ENCODE measurements around the gene PLEKHG2.

Gene PLEKHG2

DNA sequence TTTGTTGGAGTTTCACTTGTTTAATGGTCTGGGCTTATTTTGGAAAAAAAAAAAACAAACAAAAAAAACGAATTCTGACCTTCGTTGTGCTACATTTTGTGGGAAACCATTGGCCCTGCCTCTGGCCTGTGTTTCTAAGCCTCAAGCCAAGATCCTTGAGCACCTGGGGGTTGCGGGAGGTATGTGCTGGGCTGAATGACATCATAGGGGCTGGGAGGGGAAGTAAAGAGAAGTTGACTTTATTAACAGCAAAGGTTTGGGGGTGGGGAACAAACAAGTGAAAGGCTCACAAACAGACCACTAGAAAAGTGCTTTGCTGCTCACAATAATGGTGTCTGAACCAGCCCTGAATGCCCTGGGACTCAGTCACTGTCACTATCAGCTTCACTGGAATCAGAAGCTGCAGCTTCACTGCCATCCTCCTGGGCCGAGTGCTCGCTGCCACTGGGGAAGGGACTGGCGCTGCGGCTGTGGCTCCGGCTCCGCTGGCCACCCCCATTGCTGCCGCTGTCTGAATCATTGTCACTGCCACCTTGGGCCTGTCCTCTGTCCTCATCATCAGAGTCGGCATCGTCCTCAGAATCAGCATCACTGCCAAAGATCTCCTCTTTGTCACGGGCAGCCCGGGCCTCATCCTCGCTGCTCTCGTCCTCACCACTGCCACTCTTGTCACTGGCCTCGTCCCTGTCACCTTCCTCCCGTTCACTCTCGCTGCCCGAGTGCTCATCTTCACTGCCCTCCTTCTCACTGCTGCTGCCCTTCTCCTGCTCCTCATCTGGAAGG, 26.6 kb upstream of the PLEKHG2 start:
- DNase-seq (ENCODE audit: low read depth) = no peak

DNA sequence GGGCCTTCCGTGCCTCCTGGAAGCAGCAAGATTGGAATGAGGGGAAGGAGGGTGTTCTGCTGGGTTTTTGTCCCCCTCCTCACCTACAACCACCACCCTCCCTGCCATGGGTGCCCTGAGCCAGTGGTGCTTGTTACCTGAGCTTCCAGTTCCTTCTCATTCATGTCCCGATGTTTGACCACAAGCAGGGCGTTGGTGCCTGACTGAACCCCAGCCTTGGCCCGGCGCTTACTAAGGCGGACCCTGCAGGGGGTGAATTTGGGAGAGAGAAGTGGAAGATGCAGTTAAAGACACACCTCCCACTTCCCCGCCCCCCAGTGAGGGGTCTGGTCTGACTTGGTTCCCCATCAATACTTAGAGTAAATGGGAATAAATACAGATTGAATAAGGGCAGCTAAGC, 25.9 kb upstream of the PLEKHG2 start:
- DNase-seq (ENCODE audit: low read depth) = no peak

DNA sequence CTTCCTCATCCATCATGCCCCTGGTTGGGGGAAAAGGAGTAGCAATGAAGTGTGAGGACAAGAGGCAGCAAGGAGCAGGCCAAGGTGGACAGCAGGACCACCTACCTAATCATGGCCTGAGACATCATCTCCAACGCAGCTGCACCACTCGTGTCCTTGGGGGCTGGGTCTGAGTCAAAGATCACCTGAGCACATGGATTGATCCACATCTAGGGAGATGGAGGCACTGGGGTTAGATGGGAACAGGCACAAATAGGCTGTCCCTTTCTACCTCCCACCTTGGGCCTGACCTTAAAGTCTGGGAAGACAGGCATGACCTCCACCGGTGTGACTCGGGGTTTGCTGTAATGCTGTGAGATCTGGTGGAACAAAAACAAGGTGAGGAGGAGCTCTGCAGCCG, 23.8 kb upstream of the PLEKHG2 start:
- DNase-seq (ENCODE audit: low read depth) = no peak

DNA sequence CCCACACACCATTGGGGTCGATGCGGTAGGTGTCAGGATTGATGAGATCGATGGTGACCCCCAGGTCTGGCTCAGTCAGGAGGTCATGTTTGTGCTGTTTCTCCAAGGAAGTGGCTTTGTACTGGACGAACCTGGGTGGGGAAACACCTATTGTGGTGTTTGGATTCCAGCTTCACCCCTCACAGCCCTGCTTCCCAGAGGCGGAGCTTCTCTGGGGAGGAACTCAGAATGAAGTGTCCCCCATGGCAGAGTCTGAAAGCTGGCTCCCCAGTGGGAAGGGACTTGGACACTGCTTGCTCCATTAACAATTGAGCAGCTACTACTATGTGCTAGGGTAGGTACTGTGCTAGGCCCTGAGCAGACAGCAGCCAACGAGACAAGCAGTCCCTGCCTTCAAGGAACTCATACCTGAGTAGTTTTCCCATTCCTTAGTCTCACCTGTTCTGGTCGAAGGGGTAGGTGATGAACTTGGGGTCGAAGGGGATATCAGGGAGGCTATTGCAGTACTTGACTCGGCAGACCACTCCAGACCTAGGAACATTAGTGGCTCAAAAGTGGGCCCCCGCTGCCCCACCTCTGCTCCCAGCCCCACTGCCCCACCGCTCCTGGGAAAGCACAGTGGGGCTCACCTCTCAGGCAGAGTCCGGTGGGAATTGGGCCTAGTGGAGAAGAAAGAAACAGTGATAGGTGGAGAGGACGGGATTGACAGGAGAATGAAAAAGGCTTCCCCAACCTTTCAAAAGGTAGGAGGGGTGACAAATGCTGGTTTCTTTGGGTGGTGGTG, 22.6 kb upstream of the PLEKHG2 start:
- DNase-seq (ENCODE audit: low read depth) = no peak

DNA sequence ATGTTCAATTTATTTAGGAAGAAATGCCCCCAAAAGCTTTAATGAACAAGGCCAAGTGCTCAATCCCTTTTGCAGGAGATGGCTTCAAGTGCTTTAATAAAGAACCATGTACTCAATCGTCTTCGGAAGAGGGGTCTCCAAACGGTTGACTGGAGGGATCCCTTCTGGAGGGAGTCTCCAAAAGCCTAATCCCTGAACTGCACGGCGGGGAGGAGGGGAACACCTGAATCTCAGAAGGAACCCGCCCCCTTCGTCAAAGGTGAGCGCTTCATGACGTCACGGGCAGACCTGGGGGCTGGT, 22.1 kb upstream of the PLEKHG2 start:
- DNase-seq (ENCODE audit: low read depth) = no peak

DNA sequence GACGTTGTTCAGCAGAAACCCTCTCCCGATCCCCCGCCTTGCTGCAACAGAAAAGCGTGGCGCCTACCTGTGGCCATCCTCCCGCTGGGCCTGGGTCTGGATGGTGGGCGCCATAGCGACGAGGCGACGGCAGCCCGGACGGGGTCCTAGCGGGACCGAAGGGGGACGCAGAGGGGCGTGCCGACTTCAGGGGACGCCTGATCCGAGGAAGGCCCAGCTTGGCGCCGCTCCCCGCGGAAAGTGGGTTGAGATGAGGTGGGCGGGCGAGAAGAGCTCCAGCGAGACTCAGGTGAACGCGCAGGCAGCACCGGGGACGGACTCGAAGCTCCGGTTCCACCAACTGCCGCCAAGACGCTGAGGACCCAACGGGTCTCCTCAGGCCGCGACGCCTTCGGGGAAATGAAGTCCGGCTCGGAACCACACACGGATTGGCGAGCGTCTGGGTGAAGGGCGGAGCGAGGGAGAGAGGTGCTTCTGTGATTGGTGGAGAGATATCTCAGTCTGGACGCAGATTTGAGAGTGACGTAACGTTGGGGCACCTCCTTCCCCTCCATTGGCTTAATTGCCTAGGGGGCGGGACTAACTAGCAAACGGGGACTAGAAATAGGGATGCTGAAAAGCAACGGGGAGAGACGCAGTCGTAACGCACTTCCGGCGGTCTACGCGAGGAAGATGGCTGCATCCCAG, 21.6 kb upstream of the PLEKHG2 start, which contains the start of the genes MED29 and PAF1:
MED29 (plus strand) TSS at position 628 of the 687 bp plus-strand sequence; CDS start at position 673, 45 bp downstream.
PAF1 (minus strand) TSS at position 356 of the 687 bp plus-strand sequence; CDS start at position 114, 242 bp downstream.
- DNase-seq (ENCODE audit: low read depth) = peak; percentile 100

DNA sequence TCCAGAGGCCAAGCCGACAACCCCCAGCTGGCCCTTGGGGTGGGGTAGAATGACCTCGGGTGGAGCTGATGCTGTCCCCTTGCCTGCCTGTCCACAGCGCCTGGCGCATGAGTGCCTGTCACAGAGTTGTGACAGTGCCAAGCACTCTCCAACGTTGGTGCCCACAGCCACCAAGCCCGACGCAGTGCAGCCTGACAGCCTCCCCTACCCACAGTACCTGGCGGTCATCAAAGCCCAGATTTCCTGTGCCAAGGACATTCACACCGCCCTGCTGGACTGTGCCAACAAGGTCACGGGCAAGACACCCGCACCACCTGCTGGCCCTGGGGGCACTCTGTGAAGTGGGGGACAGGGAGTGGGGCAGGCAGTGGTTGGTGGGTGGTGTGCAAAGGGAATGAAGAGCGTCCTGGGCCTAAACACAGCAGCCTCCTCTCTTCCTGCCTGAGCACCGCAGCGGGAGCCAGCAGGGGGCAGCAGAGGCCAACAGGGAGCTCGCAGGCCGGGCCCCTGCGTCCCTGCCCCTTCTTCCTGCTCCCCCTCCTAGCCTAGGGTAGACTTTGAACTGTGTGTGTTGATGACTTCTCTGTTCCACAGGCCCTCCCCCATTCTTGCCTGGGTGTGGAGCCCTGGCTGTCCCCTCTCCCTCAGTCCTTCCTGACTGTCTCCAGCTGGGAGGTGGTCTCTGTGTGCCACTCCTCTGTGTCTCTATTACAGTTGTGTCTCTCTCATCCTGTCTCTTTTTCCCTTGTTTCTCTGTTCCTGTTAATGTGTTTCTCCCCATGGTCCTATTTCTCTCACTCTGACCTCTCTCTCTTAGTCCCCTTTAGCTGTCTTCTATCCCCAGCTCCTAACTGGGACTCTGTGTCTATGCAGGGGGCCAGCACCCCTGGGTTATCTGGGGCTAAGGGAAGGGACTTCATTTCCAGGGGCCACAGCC, 14.8 kb upstream of the PLEKHG2 start:
- DNase-seq (ENCODE audit: low read depth) = peak; percentile 84

DNA sequence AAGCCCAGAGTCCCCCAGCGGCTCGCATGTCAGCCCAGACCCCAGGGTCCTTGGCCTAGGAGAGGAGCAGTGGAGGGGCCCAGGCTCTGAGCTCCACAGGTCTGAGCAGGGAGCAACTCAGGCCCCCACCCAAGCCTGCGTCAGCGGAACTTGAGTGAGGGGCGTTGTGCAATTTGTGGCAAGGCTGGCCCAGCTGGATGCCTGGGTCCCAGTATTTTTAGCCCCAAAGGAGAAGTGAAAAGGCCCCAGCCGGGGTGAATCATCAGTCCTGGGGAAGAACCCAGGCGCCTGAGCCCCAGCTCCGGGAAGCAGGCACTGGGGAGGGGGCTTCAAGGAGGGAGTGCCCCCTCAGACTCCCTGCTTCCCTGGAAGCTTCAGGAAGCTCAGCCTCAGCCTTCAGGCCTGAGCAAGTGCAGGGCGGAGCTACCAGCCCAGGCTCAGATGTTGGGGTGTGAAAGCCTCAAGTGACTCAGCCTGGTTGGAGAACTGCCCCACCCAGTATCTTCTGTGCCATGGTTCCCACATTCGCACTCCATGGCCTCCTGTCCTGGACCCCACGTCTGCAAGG, 14.1 kb upstream of the PLEKHG2 start:
- peak; percentile 88 for DNase-seq (ENCODE audit: low read depth)

DNA sequence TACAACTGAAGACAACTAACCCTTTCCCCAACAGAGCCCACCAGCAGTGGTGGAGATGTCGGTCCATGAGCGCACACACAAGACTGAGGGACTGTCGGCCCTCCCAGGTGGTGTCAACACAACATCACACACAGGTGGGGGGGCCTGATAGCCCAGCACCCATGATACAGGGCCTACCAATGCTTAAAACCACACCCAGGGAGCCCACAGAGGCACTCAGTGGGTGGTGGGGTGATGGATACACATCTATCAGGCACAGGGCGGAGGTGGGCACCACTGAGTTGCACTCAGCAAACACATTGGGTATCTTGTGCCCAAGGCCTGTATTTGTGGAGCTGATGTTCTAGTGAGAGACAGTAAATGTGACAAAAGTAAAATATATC, 12.8 kb upstream of the PLEKHG2 start:
- no peak for DNase-seq (ENCODE audit: low read depth)

DNA sequence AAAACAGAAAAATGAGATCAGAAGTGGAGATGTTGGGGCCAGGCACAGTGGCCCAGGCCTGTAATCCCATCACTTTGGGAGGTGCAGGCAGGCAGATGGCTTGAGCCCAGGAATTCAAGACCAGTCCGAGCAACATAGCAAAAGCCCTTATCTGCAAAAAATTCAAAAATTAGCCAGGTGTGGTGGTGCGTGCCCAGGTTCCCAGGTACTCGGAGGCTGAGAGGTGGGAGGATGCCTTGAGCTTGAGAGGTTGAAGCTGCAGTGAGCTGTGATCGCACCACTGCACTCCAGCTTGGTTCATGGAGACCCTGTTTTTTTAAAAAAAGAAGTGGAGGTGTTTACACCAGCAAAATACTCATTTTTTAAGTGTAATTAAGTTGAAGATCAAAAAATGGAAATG, 12.4 kb upstream of the PLEKHG2 start:
- DNase-seq (ENCODE audit: low read depth) = no peak

DNA sequence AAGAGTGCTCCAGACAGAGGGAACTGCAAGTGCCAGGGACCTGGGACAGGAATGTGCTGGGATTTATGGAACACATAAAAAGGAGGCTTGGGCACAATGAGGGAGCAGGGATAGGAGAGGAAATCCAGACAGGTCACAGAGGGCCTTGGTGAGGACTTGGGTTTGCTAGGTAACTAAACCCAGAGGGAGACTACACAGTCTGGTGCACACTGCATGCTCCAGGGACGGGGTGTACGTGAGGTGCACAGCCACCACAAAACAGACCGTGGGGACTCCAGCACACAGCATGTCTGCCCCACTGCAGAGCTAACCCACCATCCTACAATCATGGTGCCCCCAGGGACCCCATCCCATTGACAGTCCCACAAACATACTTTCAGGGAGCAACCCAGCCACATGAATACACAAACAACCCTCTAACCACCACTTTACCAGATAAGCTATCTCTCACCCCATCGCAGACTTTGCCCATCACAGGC, 11.4 kb upstream of the PLEKHG2 start:
- DNase-seq (ENCODE audit: low read depth) = peak; percentile 19

GRCh38 chr19:39401549-39402345, 10.7 kb upstream of the PLEKHG2 start:
- DNase-seq (ENCODE audit: low read depth) = peak; percentile 65

- DNase-seq (ENCODE audit: low read depth) = peak; percentile 96
Measured at GRCh38 chr19:39402346-39403300, 9.8 kb upstream of the PLEKHG2 start.

- peak; percentile 100 for DNase-seq (ENCODE audit: low read depth)
Measured at GRCh38 chr19:39403331-39404312, 8.8 kb upstream of the PLEKHG2 start.

- DNase-seq (ENCODE audit: low read depth) = no peak
Measured at GRCh38 chr19:39405261-39405957, 7.1 kb upstream of the PLEKHG2 start.

DNA sequence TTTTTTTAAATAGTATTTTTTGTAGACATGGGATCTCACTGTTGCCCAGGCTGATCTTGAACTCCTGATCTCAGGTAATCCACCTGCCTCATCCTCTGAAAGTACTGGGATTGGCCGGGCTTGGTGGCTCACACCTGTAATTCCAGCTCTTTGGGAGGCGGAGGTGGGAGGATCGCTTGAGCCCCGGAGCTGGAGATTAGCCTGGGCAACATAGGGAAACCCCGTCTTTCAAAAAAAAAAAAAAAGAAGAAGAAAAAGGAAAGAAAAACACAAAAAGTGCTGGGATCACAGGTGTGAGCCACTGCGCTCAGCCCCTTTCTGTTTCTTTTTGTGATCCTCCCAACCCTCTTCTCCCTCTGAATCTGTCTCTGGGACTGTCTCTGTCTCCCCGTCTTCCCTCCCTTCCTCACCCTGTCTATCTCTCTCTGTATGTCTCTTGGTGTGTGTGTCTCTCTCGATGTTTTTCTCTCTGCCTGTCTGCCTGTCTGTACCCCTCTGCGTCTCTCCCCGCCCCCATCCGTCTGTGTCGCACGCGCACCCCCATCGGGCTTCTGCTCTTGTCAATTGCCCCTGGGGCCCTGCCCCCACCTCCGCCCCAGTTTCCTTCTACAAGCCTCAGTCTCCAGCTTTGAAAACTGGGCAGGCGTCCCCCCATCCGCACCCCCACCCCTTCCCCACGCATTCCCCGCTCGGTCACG, 6.4 kb upstream of the PLEKHG2 start:
- DNase-seq (ENCODE audit: low read depth) = no peak
